22Rv1 (cell line): ENCODE measurements around the gene C10orf88.
"Not testable (repeated sequence)": the region's sequence is repeated elsewhere in the genome, so short reads cannot be mapped to it uniquely, and the experiment has no call there.

ENCODE experiments used
- H3K27ac ChIP-seq: fragments of 450-650 bp; 2 replicates; pipeline ENCODE4 v1.5.1; 2017
- ZFX ChIP-seq: fragments of 450-650 bp; IDR thresholded peaks from 2 replicates; pipeline ENCODE4 v1.6.1; 2017; ENCODE audit warnings: antibody characterized with exemption, borderline replicate concordance
- TF ChIP-seq, protein P1 (sequence below): fragments of 450-650 bp; IDR thresholded peaks from 2 replicates; pipeline ENCODE4 v1.5.1; 2017; ENCODE audit warnings: mild to moderate bottlenecking

C10orf88 gene

DNA sequence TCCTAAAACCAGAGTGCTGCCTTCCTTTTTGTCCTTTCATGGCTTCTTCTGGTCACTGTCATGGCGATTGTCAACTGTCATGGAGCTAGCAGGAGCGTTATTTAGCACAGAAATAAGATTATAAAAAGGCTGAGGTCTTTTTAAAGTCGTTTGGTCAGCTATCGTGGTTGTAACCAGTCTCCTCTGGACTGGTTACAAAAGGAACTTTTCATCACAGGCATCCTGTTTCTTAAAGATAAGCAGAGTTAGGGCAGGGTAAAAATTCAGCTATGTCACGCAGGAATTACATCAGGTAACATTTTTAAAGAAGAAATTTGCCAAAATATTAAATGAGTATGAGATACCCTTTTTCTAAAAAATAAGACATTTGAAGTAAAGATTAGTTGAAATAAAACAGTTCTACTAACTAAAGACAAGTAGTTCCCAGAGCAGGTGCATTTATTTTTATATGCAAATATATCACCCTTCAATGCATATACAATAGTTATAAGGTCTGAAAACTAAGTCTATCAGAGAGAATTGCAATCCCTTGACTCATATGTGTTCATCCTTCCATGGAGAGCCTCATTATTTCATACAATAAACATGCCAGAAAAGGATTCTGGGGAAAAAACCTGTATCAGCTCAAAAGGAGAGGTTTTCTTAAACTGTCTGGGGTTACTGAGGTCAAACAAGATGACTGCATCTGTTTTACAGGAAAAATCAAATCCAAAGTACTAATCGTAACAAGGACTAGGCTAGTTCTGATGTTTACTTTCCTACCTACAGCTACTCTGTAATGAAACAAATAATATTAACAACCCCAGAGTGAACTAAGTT lies 22.7 kb downstream of the C10orf88 start:
- H3K27ac ChIP-seq: no peak overlapping the region
- no peak for TF ChIP-seq ZFX
- TF ChIP-seq, protein P1, sequence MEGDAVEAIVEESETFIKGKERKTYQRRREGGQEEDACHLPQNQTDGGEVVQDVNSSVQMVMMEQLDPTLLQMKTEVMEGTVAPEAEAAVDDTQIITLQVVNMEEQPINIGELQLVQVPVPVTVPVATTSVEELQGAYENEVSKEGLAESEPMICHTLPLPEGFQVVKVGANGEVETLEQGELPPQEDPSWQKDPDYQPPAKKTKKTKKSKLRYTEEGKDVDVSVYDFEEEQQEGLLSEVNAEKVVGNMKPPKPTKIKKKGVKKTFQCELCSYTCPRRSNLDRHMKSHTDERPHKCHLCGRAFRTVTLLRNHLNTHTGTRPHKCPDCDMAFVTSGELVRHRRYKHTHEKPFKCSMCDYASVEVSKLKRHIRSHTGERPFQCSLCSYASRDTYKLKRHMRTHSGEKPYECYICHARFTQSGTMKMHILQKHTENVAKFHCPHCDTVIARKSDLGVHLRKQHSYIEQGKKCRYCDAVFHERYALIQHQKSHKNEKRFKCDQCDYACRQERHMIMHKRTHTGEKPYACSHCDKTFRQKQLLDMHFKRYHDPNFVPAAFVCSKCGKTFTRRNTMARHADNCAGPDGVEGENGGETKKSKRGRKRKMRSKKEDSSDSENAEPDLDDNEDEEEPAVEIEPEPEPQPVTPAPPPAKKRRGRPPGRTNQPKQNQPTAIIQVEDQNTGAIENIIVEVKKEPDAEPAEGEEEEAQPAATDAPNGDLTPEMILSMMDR: no peak

DNA sequence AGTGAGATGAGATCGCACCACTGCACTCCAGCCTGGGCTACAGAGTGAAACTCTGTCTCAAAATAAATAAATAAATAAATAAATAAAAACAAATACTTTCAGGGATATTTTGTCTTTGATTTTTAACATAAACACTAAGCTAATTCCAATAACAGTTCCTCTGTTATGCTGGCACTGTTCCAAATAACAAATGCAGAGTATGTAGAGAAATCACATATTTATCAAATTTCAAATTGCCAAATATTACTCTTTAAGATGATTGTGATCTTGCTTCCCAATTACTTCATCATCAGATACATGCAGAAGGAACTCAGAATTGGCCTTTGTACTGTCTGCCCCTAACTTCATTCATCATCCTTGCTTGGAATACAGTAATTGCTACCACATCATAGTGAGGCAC lies 23.9 kb downstream of the C10orf88 start:
- H3K27ac ChIP-seq: no peak overlapping the region
- no peak for TF ChIP-seq ZFX
- TF ChIP-seq, protein P1: no peak

DNA sequence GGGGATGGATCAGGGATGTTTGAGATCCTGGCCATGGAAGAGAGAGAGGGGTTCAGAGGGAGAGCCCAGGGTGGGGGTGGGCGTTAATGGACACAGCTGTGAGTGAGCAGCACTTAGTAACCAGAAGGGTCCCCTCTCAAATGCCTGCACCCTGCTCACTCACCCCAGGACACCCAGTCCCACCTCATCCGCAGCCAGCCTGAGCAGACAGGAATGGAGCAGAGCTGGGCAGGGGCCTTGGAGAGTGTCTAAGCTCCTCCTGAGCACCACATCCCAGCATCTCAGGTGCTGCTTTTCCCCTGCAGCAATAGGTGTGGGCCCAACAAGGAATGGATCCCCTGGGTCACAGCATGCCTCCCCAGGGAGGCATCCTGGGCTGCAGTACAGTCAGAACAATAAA lies 38.3 kb downstream of the C10orf88 start:
- no peak overlapping the region for H3K27ac ChIP-seq
- no peak for TF ChIP-seq ZFX
- TF ChIP-seq, protein P1: no peak

DNA sequence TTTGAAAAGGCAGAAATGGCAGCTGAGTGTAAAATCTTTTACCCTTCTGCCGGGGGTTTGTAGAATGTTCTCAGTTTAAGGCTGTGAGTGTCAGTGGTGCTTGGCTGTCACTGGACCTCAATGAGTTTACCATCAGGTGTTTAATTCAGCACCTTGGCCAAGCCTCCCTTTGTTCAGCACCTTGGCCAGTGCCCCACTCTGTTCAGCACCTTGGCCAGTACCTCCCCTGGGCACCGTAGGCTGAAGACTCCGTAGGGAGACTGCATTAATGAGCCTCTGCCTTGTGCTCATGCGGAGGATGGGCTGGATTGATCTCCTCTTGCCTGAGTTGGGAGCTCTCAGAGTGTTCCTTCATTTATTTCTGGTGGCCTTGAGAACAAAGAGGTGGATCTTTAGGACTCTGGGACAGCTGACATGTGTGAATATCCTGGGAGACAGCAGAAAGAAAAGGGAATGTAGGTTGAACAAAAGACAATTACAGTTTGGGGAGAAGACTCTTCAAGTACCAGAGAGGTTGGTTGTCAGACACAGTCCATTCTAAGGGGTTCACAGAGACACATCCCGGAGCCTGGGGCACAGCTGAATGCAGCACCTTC lies 42.0 kb downstream of the C10orf88 start:
- H3K27ac ChIP-seq: no peak overlapping the region
- no peak for TF ChIP-seq ZFX
- TF ChIP-seq, protein P1: no peak

DNA sequence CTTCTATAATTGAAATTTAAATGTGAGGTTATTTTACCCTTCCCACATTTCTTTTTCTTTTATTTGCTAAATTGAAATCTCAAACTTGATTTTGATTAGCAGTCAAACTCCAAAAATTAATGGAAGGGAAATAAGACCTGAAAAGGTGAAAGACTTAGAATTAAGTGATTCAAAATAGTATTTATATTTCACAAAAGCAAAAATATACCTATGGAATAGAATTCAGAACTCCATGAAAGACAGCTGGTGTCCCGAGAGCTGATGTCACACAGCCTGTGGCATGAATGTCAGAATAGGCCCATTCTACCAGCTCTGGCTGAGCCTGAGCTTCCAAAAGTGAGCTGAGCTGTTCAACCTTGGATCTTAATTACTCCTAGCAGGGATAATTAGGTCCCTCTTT lies 43.7 kb downstream of the C10orf88 start, which contains the start of gene FAM24A:
TSS of gene FAM24A (plus strand) at position 301 of the 400 bp plus-strand sequence. CDS start 1,025 bp downstream, outside the sequence.
- no peak for TF ChIP-seq ZFX
- TF ChIP-seq, protein P1: no peak
- no peak within 1 kb of the TSS for H3K27ac ChIP-seq

DNA sequence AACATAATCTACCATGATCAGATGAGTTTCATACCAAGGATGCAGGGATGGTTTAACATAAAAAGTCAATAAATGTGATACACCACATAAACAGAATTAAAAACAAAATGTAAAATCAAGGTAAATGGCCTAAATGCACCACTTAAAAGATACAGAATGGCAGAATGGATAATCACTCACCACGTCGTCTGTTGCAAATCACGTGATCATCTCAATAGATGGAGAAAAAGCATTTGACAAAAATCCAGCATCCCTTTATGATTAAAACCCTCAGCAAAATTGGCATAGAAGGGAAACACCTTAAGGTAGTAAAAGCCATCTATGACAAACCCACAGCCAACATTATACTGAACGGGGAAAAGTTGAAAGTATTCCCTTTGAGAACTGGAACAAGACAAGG lies 50.2 kb downstream of the C10orf88 start:
- not testable (repeated sequence) for H3K27ac ChIP-seq

DNA sequence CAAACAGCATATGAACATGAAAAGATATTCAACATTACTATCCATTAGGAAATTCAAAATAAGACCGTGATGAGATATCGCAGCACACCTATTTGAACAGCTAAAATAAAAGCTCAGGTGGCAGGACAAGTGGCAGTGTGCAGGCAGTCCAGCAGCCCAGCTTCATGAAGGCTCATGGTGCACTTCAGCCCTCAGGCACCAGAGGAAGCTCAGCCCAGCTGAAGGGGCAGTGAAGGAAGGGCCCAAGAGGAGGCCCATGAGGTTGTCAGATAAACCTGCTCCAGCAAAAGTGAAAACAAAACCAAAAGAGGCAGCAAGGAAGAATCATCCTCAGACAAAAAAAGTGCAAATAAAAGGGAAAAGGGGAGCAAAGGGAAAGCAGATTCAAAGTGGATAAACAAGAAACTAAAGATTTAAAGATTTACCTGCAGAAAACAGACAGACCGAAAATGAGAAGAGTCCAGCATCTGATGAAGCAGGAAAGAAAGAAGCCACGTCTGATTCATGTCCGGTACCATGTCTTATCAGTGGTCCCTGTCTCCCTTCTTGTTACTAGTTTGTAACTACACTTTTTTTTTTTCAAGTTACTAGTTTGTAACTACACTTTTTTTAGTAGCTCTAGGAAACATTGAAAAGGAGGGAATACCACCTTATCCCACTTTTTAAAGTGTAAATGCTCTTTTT lies 59.6 kb downstream of the C10orf88 start:
- H3K27ac ChIP-seq: no peak overlapping the region
- no peak for TF ChIP-seq ZFX
- TF ChIP-seq, protein P1: no peak
